Activated CD8-positive, alpha-beta memory T cell treated with anti-CD3 and anti-CD28 coated beads, Interleukin-2, amount 10 ng/mL, durations not matched to agents 7 days and 5 days (primary cell): ENCODE measurements around the gene HBE1. TPM values are rescaled to one million over a fixed set of nuclear protein-coding genes. Genes with fewer than 3 reads are reported as not detected.

ENCODE experiments used
- ATAC-seq: fragments of 150-1000 bp; cut with Tn5 transposase; one replicate; pipeline ENCODE4 v1.10.0; 2021; ENCODE audit warnings: moderate library complexity
- CTCF ChIA-PET: fragments of 350-600 bp; sonication (Branson Sonifier 250); formaldehyde crosslinking; loops from one replicate; lab custom pipeline; 2021; ENCODE audit warnings: antibody characterized with exemption; lab: Charles Lee
- DNase-seq: peaks from one replicate; pipeline ENCODE4 v3.0.0-alpha.2; 2020
- H3K27ac Mint-ChIP-seq: one replicate; pipeline ENCODE4 v1.8.0; 2021; ENCODE audit warnings: mild to moderate bottlenecking, mixed read lengths
- H3K27me3 Mint-ChIP-seq: one replicate; pipeline ENCODE4 v1.8.0; 2021; ENCODE audit warnings: mixed read lengths
- H3K36me3 Mint-ChIP-seq: one replicate; pipeline ENCODE4 v1.8.0; 2021; ENCODE audit warnings: mild to moderate bottlenecking, mixed read lengths
- H3K4me1 Mint-ChIP-seq: one replicate; pipeline ENCODE4 v1.8.0; 2021; ENCODE audit warnings: mixed read lengths
- H3K4me3 Mint-ChIP-seq: one replicate; pipeline ENCODE4 v1.8.0; 2021; ENCODE audit warnings: mild to moderate bottlenecking, moderate library complexity, mixed read lengths
- H3K9me3 Mint-ChIP-seq: one replicate; pipeline ENCODE4 v1.8.0; 2022; ENCODE audit warnings: low read depth, mixed read lengths
- total RNA-seq, 2 experiments: library from RNA; stranded (reverse); gene quantifications; one replicate each; pipeline ENCODE4 v1.2.3, GENCODE V29; 2021

HBE1 gene
- total RNA-seq, 2 experiments from 2014 or later, result not detected

DNA sequence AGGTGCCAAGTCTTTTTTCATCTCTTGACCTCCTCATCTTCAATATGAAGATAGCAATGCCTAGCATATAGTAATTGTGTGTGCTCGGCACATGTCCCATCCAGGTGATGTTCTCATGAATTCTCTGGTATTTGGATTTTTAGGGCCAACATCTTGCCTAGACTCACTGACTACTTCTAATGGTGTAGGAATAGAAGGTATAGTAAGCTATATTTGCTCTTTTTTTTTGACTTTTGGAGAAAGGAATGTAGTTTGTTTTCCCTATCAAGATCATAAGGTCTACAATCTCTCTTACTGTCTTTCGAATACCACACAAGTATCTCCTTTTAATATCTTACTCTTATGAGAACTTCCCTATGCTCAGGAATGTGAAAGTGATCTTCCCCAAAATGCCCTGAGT, 38.6 kb downstream of the HBE1 start:
- no peaks in the 10 kb centered on the region for H3K36me3 Mint-ChIP-seq

DNA sequence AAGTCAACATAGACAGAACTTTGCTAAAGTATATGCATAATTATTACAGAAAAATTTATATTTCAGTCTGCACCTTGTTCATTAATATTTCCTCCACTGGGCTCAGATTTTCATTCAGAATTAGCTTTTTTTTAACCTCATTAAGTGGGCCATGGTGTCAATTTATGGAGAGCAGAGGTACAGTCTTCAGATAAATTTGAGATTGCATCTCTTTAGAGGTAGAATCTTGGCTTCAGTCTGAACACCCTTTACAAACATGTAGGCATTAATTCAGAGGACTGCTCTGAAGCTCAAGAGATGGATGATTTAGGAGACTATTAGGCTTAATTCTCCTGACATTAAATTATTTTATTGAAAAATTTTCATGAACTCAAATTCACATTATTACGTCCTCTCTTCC, 39.5 kb downstream of the HBE1 start:
- Mint-ChIP-seq H3K36me3 (no peaks in the 10 kb centered on the region), H3K4me1 (peaks cover 10% of the 10 kb centered on the region), H3K4me3 (no peak overlapping the region), H3K9me3 (no peaks in the 10 kb centered on the region), H3K27ac (no peak overlapping the region), H3K27me3 (peaks cover 2% of the 10 kb centered on the region)
- DNase-seq (no peak), ATAC-seq (no peak)
- CTCF ChIA-PET, result no interaction called here

More for the DNA sequence above, 38.6 kb downstream of the HBE1 start:
- no peak for ATAC-seq
- peaks cover 10% of the 10 kb centered on the region for H3K4me1 Mint-ChIP-seq
- peaks cover 9% of the 10 kb centered on the region for H3K27me3 Mint-ChIP-seq
- no peaks in the 10 kb centered on the region for H3K9me3 Mint-ChIP-seq
- H3K4me3 Mint-ChIP-seq, result no peak overlapping the region
- H3K27ac Mint-ChIP-seq, result no peak overlapping the region
- no peak for DNase-seq
- CTCF ChIA-PET, result no interaction called here

DNA sequence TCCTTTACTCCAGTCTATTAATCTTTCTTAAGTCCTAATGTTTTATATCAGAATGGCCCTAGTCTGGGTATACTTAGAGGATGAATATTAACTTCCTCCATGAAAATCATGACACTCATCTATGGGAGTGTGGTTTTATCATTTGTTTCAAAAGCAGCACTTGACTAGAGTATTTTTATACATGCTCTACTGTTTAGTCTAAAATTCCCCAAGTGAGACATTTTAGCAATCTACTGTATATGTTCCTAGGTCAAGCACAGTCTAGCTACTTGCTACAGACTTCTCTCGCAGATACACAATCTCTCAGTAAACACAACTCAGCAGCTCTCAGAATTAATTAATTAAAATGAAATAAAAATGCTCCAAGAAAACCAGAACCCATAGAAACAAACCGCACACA, 39.9 kb downstream of the HBE1 start:
- CTCF ChIA-PET, result no interaction called here
- H3K27ac Mint-ChIP-seq, result no peak overlapping the region
- H3K27me3 Mint-ChIP-seq, result no peaks in the 10 kb centered on the region
- no peak overlapping the region for H3K4me3 Mint-ChIP-seq
- no peaks in the 10 kb centered on the region for H3K36me3 Mint-ChIP-seq
- DNase-seq (no peak), ATAC-seq (no peak)
- no peaks in the 10 kb centered on the region for H3K9me3 Mint-ChIP-seq
- peaks cover 10% of the 10 kb centered on the region for H3K4me1 Mint-ChIP-seq

DNA sequence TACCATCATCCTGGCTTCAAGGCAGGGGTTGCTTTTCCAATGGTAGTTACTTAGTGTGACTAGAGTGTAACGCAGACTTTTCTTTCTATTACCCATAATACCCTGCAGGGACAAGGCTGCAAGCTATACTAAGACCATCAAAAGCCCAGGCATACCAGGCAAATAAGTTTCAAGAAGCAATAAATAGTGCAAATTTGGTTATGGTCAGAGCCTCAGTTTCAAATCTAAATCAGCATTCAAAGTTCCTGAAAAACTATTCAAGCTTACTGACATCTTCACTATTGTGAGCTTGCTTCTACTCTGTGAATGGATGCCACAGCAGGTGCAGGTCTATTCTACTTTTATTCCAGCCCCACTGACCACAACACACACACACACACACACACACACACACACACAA, 40.4 kb downstream of the HBE1 start:
- CTCF ChIA-PET, result no interaction called here

GRCh38 chr11:5228124-5228523, 41.6 kb downstream of the HBE1 start:
- no peak for ATAC-seq
- Mint-ChIP-seq H3K9me3 (no peaks in the 10 kb centered on the region), H3K36me3 (no peaks in the 10 kb centered on the region), H3K4me1 (no peaks in the 10 kb centered on the region), H3K27ac (no peak overlapping the region), H3K27me3 (no peaks in the 10 kb centered on the region), H3K4me3 (no peak overlapping the region)
- DNase-seq, result no peak
- CTCF ChIA-PET, result no interaction called here

More for the DNA sequence above, 40.4 kb downstream of the HBE1 start:
- no peaks in the 10 kb centered on the region for H3K36me3 Mint-ChIP-seq
- no peak overlapping the region for H3K27ac Mint-ChIP-seq
- H3K9me3 Mint-ChIP-seq, result no peaks in the 10 kb centered on the region
- no peak for ATAC-seq
- H3K4me3 Mint-ChIP-seq, result no peak overlapping the region
- no peak for DNase-seq
- H3K27me3 Mint-ChIP-seq, result no peaks in the 10 kb centered on the region
- peaks cover 7% of the 10 kb centered on the region for H3K4me1 Mint-ChIP-seq

GRCh38 chr11:5227681-5228080, 42.1 kb downstream of the HBE1 start:
- H3K36me3 Mint-ChIP-seq, result no peaks in the 10 kb centered on the region
- ATAC-seq, result no peak
- no peak overlapping the region for H3K4me3 Mint-ChIP-seq
- CTCF ChIA-PET, result no interaction called here
- H3K9me3 Mint-ChIP-seq, result no peaks in the 10 kb centered on the region
- no peaks in the 10 kb centered on the region for H3K4me1 Mint-ChIP-seq
- H3K27ac Mint-ChIP-seq, result no peak overlapping the region
- DNase-seq, result no peak
- no peaks in the 10 kb centered on the region for H3K27me3 Mint-ChIP-seq

GRCh38 chr11:5226732-5227310, 42.9 kb downstream of the HBE1 start, which contains the start of gene HBB:
HBB (minus strand) TSS chr11:5227071; CDS start chr11:5227021, 50 bp downstream.
- Mint-ChIP-seq H3K27me3 (no peaks in the 10 kb centered on the region), H3K9me3 (no peaks in the 10 kb centered on the region), H3K4me1 (no peaks in the 10 kb centered on the region), H3K36me3 (no peaks in the 10 kb centered on the region), H3K27ac (no peak within 1 kb of the TSS), H3K4me3 (no peak within 1 kb of the TSS)
- ATAC-seq (no peak), DNase-seq (no peak)
- CTCF ChIA-PET, result no interaction called here

- H3K4me1 Mint-ChIP-seq, result no peaks in the 10 kb centered on the region
- no peak for ATAC-seq
- no peak overlapping the region for H3K27ac Mint-ChIP-seq
- DNase-seq, result no peak
- CTCF ChIA-PET, result no interaction called here
- H3K9me3 Mint-ChIP-seq, result no peaks in the 10 kb centered on the region
- H3K27me3 Mint-ChIP-seq, result no peaks in the 10 kb centered on the region
- H3K36me3 Mint-ChIP-seq, result no peaks in the 10 kb centered on the region
- H3K4me3 Mint-ChIP-seq, result no peak overlapping the region
These were observed 44.3 kb downstream of the HBE1 start for GRCh38 chr11:5225480-5225871.

- no peaks in the 10 kb centered on the region for H3K36me3 Mint-ChIP-seq
- no peaks in the 10 kb centered on the region for H3K27me3 Mint-ChIP-seq
- CTCF ChIA-PET, result no interaction called here
- no peaks in the 10 kb centered on the region for H3K9me3 Mint-ChIP-seq
- DNase-seq, result no peak
- no peak overlapping the region for H3K4me3 Mint-ChIP-seq
- no peak overlapping the region for H3K27ac Mint-ChIP-seq
- no peak for ATAC-seq
- H3K4me1 Mint-ChIP-seq, result no peaks in the 10 kb centered on the region
These were observed 44.9 kb downstream of the HBE1 start for GRCh38 chr11:5224538-5225479.

DNA sequence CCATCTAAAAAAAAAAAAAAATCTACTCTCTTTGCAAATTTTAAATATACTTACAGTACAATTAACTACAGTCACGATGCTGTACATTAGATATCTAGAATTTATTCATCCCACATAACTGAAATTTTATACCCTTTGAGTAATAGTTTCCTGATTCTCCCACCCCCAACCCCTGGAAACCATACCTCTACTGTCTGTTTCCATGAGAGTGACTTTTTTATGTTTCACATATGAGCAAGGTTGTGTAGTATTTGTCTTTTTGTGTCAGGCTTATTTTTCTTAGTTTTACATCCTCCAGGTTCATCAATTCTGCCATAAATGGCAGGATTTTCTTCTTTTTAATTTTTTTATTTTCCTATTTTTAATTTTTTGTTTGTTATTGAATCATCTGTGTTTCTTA, 46.1 kb downstream of the HBE1 start:
- no peak overlapping the region for H3K27ac Mint-ChIP-seq
- no peak for DNase-seq
- CTCF ChIA-PET, result no interaction called here
- H3K36me3 Mint-ChIP-seq, result no peaks in the 10 kb centered on the region
- no peaks in the 10 kb centered on the region for H3K4me1 Mint-ChIP-seq
- H3K9me3 Mint-ChIP-seq, result no peaks in the 10 kb centered on the region
- no peaks in the 10 kb centered on the region for H3K27me3 Mint-ChIP-seq
- ATAC-seq, result no peak
- no peak overlapping the region for H3K4me3 Mint-ChIP-seq

DNA sequence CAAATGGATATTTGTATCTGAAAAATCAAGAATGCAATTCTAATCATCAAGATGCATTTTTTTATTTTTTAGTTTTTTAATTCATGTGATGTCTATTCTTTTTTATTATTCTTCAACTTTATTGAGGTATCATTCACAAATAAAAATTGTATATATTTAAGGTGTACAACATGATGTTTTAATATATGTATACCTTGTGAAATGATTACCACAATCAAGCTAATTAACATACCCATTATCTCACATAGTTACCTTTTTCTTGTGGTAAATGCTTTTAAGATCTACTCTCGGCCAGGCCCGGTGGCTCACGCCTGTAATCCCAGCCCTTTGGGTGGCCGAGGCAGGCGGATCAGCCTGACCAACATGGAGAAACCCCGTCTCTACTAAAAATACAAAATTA, 46.6 kb downstream of the HBE1 start:
- DNase-seq (no peak), ATAC-seq (no peak)
- H3K4me1 Mint-ChIP-seq, result no peaks in the 10 kb centered on the region
- H3K27me3 Mint-ChIP-seq, result no peaks in the 10 kb centered on the region
- no peaks in the 10 kb centered on the region for H3K9me3 Mint-ChIP-seq
- H3K4me3 Mint-ChIP-seq, result no peak overlapping the region
- H3K36me3 Mint-ChIP-seq, result no peaks in the 10 kb centered on the region
- no peak overlapping the region for H3K27ac Mint-ChIP-seq
- CTCF ChIA-PET, result no interaction called here
